K562 (cell line): Measurements from ENCODE around the gene HEY2. TPM values are rescaled to one million over a fixed set of nuclear protein-coding genes. Genes with fewer than 3 reads are reported as not detected.

Experiments used
- ETS2 ChIP-seq: IDR thresholded peaks from 2 replicates; pipeline ENCODE4 v1.6.1; 2016; ENCODE audit warnings: borderline replicate concordance, missing genetic modification characterization, mild to moderate bottlenecking, moderate library complexity, missing compliant biosample characterization; ENCODE audit not compliant: poor library complexity, severe bottlenecking
- HNRNPH1 ChIP-seq: fragments of 200-400 bp; formaldehyde crosslinking; optimal IDR thresholded peaks from 2 replicates; pipeline ENCODE3; 2017; ENCODE audit warnings: low read depth, mild to moderate bottlenecking, low read length, moderate library complexity
- MAFK ChIP-seq: IDR thresholded peaks from 2 replicates; pipeline ENCODE4 v1.6.1; 2011; ENCODE audit warnings: low read length, improper control_type of control experiment
- PHF8 ChIP-seq: fragments of 200-600 bp; sonication (generic); IDR thresholded peaks from 2 replicates; pipeline ENCODE4 v1.6.1; 2012; ENCODE audit warnings: mixed run types, mild to moderate bottlenecking, inconsistent platforms, low read length, moderate library complexity, borderline replicate concordance
- polyA plus RNA-seq, 8 experiments: library from polyadenylated mRNA; depleted of rRNA in 4 of 8; stranded (reverse) in 5 of 8; unstranded in 3 of 8; fragments of >200 nt; fragmentation: Nextera tagmentation in 2 of 8; fragmentation: Illumina TruSeq in 1 of 8; extraction: Ambion mirVana in 2 of 8; extraction: Trizol in 1 of 8; gene quantifications; 2 replicates each; pipeline versions ENCODE4 v1.2.1 to v1.2.3, GENCODE V29; 2011 to 2014; ENCODE audit warnings: inconsistent platforms in 1 of 8, missing spikeins in 1 of 8
- total RNA-seq, 7 experiments: library from RNA; depleted of rRNA in 6 of 7; stranded (reverse); fragments of >200 nt in 6 of 7; fragmentation: Illumina TruSeq in 2 of 7; extraction: Trizol in 2 of 7; gene quantifications; 2 replicates each; pipeline versions ENCODE4 v1.2.1 to v1.2.3, GENCODE V29; 2011 to 2021; ENCODE audit warnings: low replicate concordance in 1 of 7
- TF ChIP-seq, protein P1 (sequence below), 2 experiments: fragments of 450-650 bp in 1 of 2; sonication (generic) in 1 of 2; formaldehyde crosslinking in 1 of 2; IDR thresholded peaks; 2 replicates each; pipeline versions ENCODE4 v1.7.1 to v1.9.0; 2016 to 2022; ENCODE audit warnings: inconsistent platforms in 1 of 2, mild to moderate bottlenecking in 1 of 2, missing genetic modification reagents in 1 of 2

The HEY2 gene
- total and polyA plus RNA-seq, 9 of the 15 experiments (the other 6 are each of a cell fraction or from before 2014, with no cell fraction given) = 0.03 to 0.07 (median 0.06) TPM; not detected in 5

DNA sequence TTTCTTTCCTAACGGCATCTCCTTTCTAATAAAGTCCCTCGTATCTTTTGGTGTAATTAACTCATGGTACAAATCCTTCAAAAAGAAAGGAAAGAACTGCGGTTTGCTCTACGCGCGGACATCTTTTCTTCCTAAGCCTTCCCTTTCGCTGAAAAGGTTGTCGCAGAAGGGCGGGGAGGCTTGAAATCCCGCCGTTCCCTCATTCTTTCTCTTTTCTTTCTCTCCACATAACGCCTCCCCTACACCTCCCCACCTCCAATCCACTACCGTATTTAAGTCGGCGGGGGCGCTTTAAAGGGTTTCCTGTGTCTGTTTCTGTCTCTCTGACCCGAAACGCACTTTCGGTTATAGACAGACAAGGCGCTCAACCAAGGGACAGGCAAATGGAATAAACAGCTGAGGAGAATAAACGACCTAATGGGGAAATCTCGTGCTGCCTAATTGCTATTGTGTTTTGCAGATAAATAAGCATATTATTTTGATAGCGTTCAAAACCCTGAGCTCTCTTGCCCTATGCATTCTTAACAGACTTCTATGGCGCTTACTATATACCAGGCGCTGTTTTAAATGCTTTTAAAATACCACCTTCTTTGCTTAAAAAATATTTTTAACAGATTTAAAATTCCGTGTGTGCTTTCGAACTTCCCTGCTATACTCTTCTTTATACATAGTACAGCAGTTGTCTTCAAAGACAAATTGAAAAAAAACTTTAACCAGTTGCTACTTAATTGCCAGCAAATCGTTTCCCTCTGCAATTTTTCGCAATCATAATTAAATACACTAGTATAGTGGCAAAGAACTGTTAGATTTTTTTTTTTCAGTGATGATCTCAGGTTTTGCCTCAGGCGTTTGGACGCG lies 2.5 kb upstream of the HEY2 start (continued):
- TF ChIP-seq, protein P1, sequence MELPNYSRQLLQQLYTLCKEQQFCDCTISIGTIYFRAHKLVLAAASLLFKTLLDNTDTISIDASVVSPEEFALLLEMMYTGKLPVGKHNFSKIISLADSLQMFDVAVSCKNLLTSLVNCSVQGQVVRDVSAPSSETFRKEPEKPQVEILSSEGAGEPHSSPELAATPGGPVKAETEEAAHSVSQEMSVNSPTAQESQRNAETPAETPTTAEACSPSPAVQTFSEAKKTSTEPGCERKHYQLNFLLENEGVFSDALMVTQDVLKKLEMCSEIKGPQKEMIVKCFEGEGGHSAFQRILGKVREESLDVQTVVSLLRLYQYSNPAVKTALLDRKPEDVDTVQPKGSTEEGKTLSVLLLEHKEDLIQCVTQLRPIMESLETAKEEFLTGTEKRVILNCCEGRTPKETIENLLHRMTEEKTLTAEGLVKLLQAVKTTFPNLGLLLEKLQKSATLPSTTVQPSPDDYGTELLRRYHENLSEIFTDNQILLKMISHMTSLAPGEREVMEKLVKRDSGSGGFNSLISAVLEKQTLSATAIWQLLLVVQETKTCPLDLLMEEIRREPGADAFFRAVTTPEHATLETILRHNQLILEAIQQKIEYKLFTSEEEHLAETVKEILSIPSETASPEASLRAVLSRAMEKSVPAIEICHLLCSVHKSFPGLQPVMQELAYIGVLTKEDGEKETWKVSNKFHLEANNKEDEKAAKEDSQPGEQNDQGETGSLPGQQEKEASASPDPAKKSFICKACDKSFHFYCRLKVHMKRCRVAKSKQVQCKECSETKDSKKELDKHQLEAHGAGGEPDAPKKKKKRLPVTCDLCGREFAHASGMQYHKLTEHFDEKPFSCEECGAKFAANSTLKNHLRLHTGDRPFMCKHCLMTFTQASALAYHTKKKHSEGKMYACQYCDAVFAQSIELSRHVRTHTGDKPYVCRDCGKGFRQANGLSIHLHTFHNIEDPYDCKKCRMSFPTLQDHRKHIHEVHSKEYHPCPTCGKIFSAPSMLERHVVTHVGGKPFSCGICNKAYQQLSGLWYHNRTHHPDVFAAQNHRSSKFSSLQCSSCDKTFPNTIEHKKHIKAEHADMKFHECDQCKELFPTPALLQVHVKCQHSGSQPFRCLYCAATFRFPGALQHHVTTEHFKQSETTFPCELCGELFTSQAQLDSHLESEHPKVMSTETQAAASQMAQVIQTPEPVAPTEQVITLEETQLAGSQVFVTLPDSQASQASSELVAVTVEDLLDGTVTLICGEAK (IDR thresholded peaks at IDR 0.05) = no peak
- TF ChIP-seq, protein P1 (CRISPR knock-in tag; IDR thresholded peaks at IDR 0.05) = no peak
- TF ChIP-seq HNRNPH1 (no peak), PHF8 (no peak), ETS2 (tag) (no peak), MAFK (no peak)
- TF ChIP-seq, all 486 proteins: peak for 18
